ENCODE measurements around the gene ACSS2. TPM values are rescaled to one million over a fixed set of nuclear protein-coding genes. Genes with fewer than 3 reads are reported as not detected.

Gene ACSS2
- polyA plus RNA-seq, 2 of the 4 experiments (the other 2 are of a cell fraction) = 22.1 to 24.1 TPM

DNA sequence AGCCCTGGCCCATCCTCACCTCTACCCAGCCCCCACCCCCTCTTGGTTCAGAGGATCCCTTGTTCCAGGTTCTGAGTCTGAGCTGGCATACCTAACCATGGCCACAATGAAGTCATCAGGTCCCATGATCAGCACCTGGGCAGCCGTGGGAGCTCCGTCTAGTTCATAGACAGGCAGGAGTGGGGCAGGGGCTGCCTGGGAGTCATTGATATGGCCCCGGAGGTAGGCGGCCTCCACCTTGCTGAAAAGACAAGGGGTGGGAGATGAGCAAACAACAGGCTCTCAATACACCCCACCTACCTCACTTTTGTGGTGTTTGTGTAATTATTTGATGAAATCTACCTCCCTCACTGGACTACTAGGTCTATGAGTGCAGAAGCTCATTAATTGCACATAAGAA is 24.1 kb upstream of the ACSS2 start:
- FAIRE-seq (no peak), DNase-seq (ENCODE audit: low read depth in 1 of 2, low spot score in 1 of 2) (no peak), ATAC-seq (no peak)
- Histone ChIP-seq H3K9me3 (no peaks in the 10 kb centered on the region), H3K27ac (no peak overlapping the region), H3K4me2 (no peak overlapping the region), H3K4me1 (no peaks in the 10 kb centered on the region), H3K4me3 (no peak overlapping the region)
- TF ChIP-seq, protein P1, sequence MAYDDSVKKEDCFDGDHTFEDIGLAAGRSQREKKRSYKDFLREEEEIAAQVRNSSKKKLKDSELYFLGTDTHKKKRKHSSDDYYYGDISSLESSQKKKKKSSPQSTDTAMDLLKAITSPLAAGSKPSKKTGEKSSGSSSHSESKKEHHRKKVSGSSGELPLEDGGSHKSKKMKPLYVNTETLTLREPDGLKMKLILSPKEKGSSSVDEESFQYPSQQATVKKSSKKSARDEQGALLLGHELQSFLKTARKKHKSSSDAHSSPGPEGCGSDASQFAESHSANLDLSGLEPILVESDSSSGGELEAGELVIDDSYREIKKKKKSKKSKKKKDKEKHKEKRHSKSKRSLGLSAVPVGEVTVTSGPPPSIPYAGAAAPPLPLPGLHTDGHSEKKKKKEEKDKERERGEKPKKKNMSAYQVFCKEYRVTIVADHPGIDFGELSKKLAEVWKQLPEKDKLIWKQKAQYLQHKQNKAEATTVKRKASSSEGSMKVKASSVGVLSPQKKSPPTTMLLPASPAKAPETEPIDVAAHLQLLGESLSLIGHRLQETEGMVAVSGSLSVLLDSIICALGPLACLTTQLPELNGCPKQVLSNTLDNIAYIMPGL (CRISPR knock-in tag; IDR thresholded peaks at IDR 0.05; ENCODE audit: borderline replicate concordance) = no peak
- no peak for TF ChIP-seq KDM1A (IDR thresholded peaks at IDR 0.05; ENCODE audit: low read depth)
- no peak for TF ChIP-seq ZSCAN20 (CRISPR knock-in tag; IDR thresholded peaks at IDR 0.05)
- TF ChIP-seq, protein P2, sequence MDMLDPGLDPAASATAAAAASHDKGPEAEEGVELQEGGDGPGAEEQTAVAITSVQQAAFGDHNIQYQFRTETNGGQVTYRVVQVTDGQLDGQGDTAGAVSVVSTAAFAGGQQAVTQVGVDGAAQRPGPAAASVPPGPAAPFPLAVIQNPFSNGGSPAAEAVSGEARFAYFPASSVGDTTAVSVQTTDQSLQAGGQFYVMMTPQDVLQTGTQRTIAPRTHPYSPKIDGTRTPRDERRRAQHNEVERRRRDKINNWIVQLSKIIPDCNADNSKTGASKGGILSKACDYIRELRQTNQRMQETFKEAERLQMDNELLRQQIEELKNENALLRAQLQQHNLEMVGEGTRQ (IDR thresholded peaks at IDR 0.05) = no peak
- TF ChIP-seq POLR2AphosphoS2 (conservative IDR thresholded peaks at IDR 0.05; ENCODE audit: low read length) = no peak
- no peak for TF ChIP-seq JUN (IDR thresholded peaks at IDR 0.05)
- TF ChIP-seq, protein P3, sequence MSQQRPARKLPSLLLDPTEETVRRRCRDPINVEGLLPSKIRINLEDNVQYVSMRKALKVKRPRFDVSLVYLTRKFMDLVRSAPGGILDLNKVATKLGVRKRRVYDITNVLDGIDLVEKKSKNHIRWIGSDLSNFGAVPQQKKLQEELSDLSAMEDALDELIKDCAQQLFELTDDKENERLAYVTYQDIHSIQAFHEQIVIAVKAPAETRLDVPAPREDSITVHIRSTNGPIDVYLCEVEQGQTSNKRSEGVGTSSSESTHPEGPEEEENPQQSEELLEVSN (IDR thresholded peaks at IDR 0.05; ENCODE audit: borderline replicate concordance, low read depth) = no peak
- TF ChIP-seq BHLHE40 (IDR thresholded peaks at IDR 0.05; ENCODE audit: low read depth, low read length) = no peak
- no peak for TF ChIP-seq KDM5A (IDR thresholded peaks at IDR 0.05)
- TF ChIP-seq ZNF302 (CRISPR knock-in tag; IDR thresholded peaks at IDR 0.05) = no peak
- ChIA-PET POLR2A (no interaction called here), CTCF (interaction anchor here (1.4 to 2.3 kb wide), 2 partner anchors 17 to 20 kb away, joined by 4 to 8 read pairs; partner anchors contain the start of gene GGT7)
- 93% methylated on average over 4 of the region's 4 CpGs for WGBS (ENCODE audit: missing lambda C conversion rate)

DNA sequence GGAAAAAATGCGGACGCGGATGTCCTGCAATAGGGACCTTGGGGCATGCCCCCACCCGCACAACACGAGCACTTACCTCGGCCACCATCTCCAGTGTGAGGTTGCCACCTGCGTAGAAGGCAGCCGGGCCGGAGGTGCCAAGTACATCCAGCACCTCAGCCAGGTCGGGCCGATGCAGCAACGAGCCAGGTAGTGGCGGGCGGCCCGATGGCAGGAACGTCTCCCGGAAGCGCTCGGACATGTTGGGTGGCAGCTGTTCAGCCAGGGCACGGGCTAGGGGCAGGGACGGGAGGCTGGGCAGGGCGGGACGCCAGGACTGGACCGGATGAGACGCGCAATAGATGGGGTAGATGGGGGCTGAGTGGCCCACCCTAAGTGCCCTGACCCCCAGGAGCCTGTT is 17.0 kb upstream of the ACSS2 start:
- Histone ChIP-seq H3K27ac (no peak overlapping the region), H3K9me3 (no peaks in the 10 kb centered on the region), H3K4me3 (no peak overlapping the region), H3K4me2 (no peak overlapping the region), H3K4me1 (no peaks in the 10 kb centered on the region)
- no peak for TF ChIP-seq KDM1A (IDR thresholded peaks at IDR 0.05; ENCODE audit: low read depth)
- TF ChIP-seq EHMT2 (IDR thresholded peaks at IDR 0.05; ENCODE audit: low read depth) = no peak
- TF ChIP-seq, protein P4, sequence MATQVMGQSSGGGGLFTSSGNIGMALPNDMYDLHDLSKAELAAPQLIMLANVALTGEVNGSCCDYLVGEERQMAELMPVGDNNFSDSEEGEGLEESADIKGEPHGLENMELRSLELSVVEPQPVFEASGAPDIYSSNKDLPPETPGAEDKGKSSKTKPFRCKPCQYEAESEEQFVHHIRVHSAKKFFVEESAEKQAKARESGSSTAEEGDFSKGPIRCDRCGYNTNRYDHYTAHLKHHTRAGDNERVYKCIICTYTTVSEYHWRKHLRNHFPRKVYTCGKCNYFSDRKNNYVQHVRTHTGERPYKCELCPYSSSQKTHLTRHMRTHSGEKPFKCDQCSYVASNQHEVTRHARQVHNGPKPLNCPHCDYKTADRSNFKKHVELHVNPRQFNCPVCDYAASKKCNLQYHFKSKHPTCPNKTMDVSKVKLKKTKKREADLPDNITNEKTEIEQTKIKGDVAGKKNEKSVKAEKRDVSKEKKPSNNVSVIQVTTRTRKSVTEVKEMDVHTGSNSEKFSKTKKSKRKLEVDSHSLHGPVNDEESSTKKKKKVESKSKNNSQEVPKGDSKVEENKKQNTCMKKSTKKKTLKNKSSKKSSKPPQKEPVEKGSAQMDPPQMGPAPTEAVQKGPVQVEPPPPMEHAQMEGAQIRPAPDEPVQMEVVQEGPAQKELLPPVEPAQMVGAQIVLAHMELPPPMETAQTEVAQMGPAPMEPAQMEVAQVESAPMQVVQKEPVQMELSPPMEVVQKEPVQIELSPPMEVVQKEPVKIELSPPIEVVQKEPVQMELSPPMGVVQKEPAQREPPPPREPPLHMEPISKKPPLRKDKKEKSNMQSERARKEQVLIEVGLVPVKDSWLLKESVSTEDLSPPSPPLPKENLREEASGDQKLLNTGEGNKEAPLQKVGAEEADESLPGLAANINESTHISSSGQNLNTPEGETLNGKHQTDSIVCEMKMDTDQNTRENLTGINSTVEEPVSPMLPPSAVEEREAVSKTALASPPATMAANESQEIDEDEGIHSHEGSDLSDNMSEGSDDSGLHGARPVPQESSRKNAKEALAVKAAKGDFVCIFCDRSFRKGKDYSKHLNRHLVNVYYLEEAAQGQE (IDR thresholded peaks at IDR 0.05) = no peak
- no peak for TF ChIP-seq MYC (IDR thresholded peaks at IDR 0.05; ENCODE audit: borderline replicate concordance, low read length)
- no peak for TF ChIP-seq NR3C1 (IDR thresholded peaks at IDR 0.05)
- TF ChIP-seq, protein P3 (IDR thresholded peaks at IDR 0.05; ENCODE audit: borderline replicate concordance, low read depth) = no peak
- no peak for TF ChIP-seq PHF8 (IDR thresholded peaks at IDR 0.05; ENCODE audit: borderline replicate concordance, low read depth)
- no peak for TF ChIP-seq MAFK (IDR thresholded peaks at IDR 0.05; ENCODE audit: partially characterized antibody)
- no peak for DNase-seq (ENCODE audit: low read depth in 1 of 2, low spot score in 1 of 2)
- 94% methylated on average over 26 of the region's 26 CpGs for WGBS (ENCODE audit: missing lambda C conversion rate)
- FAIRE-seq = no peak
- POLR2A ChIA-PET = interaction anchor here (1.0 kb wide), 1 partner anchor 404 kb away, joined by 3 read pairs; no protein-coding TSS in a partner anchor
- CTCF ChIA-PET = no interaction called here
- ATAC-seq = no peak
